ENCODE measurements around the gene FBXO8. TPM values are rescaled to one million over a fixed set of nuclear protein-coding genes. Genes with fewer than 3 reads are reported as not detected.

Gene FBXO8
- total RNA-seq, 2 experiments from 2014 or later, result 12.6 to 12.7 TPM

- BruUV-seq (replicated peaks), result TSS peak; percentile 24
- TF ChIP-seq EZH2phosphoT487 (IDR thresholded peaks at IDR 0.05; ENCODE audit: borderline replicate concordance, low read depth, low read length), result no peak
- peak; percentile 97 for TF ChIP-seq CTCF (conservative IDR thresholded peaks at IDR 0.05; ENCODE audit: low read length)
- Histone ChIP-seq H2AFZ (ENCODE audit: low read length) (no peak overlapping the region), H4K20me1 (ENCODE audit: insufficient read depth, low read length) (no peaks in the 10 kb centered on the region), H3K4me1 (ENCODE audit: insufficient read depth, low read length, poor library complexity, severe bottlenecking) (no peaks in the 10 kb centered on the region), H3K27ac (ENCODE audit: low read depth, low read length, poor library complexity, severe bottlenecking) (no peak overlapping the region), H3K79me2 (ENCODE audit: insufficient read depth, low read depth, low read length) (no peaks in the 10 kb centered on the region), H3K4me2 (ENCODE audit: low read length) (no peak overlapping the region), H3K9me2 (ENCODE audit: insufficient read depth, low read length) (no peaks in the 10 kb centered on the region), H3K9me3 (ENCODE audit: low read length) (no peaks in the 10 kb centered on the region), H3K4me3 (ENCODE audit: low read depth, low read length, poor library complexity, severe bottlenecking) (no peak overlapping the region), H3K36me3 (ENCODE audit: insufficient read depth, low read length) (peaks cover 17% of the 10 kb centered on the region; the same call in 1 of the 2 replicates)
- POLR2A ChIA-PET, result interaction anchor here (0.6 to 1.0 kb wide), 5 partner anchors 8 to 875 kb away, joined by 3 to 4 read pairs (median 3); no protein-coding TSS in a partner anchor
- DNase-seq (ENCODE audit: low spot score), result peak; percentile 50
- intact Hi-C loops (cut with micrococcal nuclease; ENCODE audit: unreplicated experiment), result loop anchor here (1.0 to 5.0 kb wide), 2 partner anchors 97 to 812 kb away; no protein-coding TSS in a partner anchor
- CTCF ChIA-PET (ENCODE audit: unreplicated experiment), result interaction anchor here (1.0 kb wide), 1 partner anchor 99 kb away, joined by 3 read pairs; no protein-coding TSS in a partner anchor
Measured at GRCh38 chr4:174318829-174319764, 35.6 kb upstream of the FBXO8 start.

- H3K4me1 ChIP-seq (ENCODE audit: insufficient read depth, low read length, poor library complexity, severe bottlenecking), result no peaks in the 10 kb centered on the region
- DNase-seq (ENCODE audit: low spot score), result no peak
- H3K9me2 ChIP-seq (ENCODE audit: insufficient read depth, low read length), result no peaks in the 10 kb centered on the region
- ChIA-PET CTCF (ENCODE audit: unreplicated experiment) (no interaction called here), POLR2A (no interaction called here)
- no peak overlapping the region for H3K4me2 ChIP-seq (ENCODE audit: low read length)
- BruUV-seq (replicated peaks), result no TSS peak
- no peaks in the 10 kb centered on the region for H3K9me3 ChIP-seq (ENCODE audit: low read length)
- H3K4me3 ChIP-seq (ENCODE audit: low read depth, low read length, poor library complexity, severe bottlenecking), result no peak overlapping the region
- TF ChIP-seq CTCF (conservative IDR thresholded peaks at IDR 0.05; ENCODE audit: low read length) (no peak), EZH2phosphoT487 (IDR thresholded peaks at IDR 0.05; ENCODE audit: borderline replicate concordance, low read depth, low read length) (no peak)
- H4K20me1 ChIP-seq (ENCODE audit: insufficient read depth, low read length), result no peaks in the 10 kb centered on the region
- intact Hi-C loops (cut with micrococcal nuclease; ENCODE audit: unreplicated experiment), result loop anchor here (5.0 kb wide), 1 partner anchor 810 kb away; no protein-coding TSS in a partner anchor
- no peak overlapping the region for H2AFZ ChIP-seq (ENCODE audit: low read length)
- H3K79me2 ChIP-seq (ENCODE audit: insufficient read depth, low read depth, low read length), result no peaks in the 10 kb centered on the region
- no peak overlapping the region for H3K27ac ChIP-seq (ENCODE audit: low read depth, low read length, poor library complexity, severe bottlenecking)
- peaks cover 22% of the 10 kb centered on the region for H3K36me3 ChIP-seq (ENCODE audit: insufficient read depth, low read length)
Measured at GRCh38 chr4:174317531-174317930, 34.1 kb upstream of the FBXO8 start.

GRCh38 chr4:174316954-174317353 is 33.5 kb upstream of the FBXO8 start:
- Histone ChIP-seq H3K36me3 (ENCODE audit: insufficient read depth, low read length) (peaks cover 28% of the 10 kb centered on the region), H3K4me2 (ENCODE audit: low read length) (no peak overlapping the region), H2AFZ (ENCODE audit: low read length) (no peak overlapping the region), H3K27ac (ENCODE audit: low read depth, low read length, poor library complexity, severe bottlenecking) (no peak overlapping the region), H3K4me1 (ENCODE audit: insufficient read depth, low read length, poor library complexity, severe bottlenecking) (no peaks in the 10 kb centered on the region), H3K79me2 (ENCODE audit: insufficient read depth, low read depth, low read length) (no peaks in the 10 kb centered on the region), H4K20me1 (ENCODE audit: insufficient read depth, low read length) (no peaks in the 10 kb centered on the region), H3K9me2 (ENCODE audit: insufficient read depth, low read length) (no peaks in the 10 kb centered on the region), H3K4me3 (ENCODE audit: low read depth, low read length, poor library complexity, severe bottlenecking) (no peak overlapping the region), H3K9me3 (ENCODE audit: low read length) (no peaks in the 10 kb centered on the region)
- intact Hi-C loops (cut with micrococcal nuclease; ENCODE audit: unreplicated experiment), result loop anchor here (5.0 kb wide), 1 partner anchor 810 kb away; no protein-coding TSS in a partner anchor
- ChIA-PET POLR2A (no interaction called here), CTCF (ENCODE audit: unreplicated experiment) (no interaction called here)
- no peak for DNase-seq (ENCODE audit: low spot score)
- TF ChIP-seq EZH2phosphoT487 (IDR thresholded peaks at IDR 0.05; ENCODE audit: borderline replicate concordance, low read depth, low read length), result no peak
- TF ChIP-seq CTCF (conservative IDR thresholded peaks at IDR 0.05; ENCODE audit: low read length), result no peak
- BruUV-seq (replicated peaks), result no TSS peak

All from OCI-LY7 (cell line).